Measurements from ENCODE around the gene DIAPH1. TPM values are rescaled to one million over a fixed set of nuclear protein-coding genes. Genes with fewer than 3 reads are reported as not detected.
A peak's percentile ranks its signal among the peaks of the same experiment; 100 is the strongest.

Gene DIAPH1
- total and polyA plus RNA-seq, 4 donors: 51.5 to 74.7 (median 70.9) TPM

GRCh38 chr5:141483902-141484301 is 134.9 kb downstream of the DIAPH1 start:
- no peak overlapping the region for H3K9ac ChIP-seq (ENCODE audit: low read depth in 1 of 2, low read length in 2 of 2)
- TF ChIP-seq EGR1 (IDR thresholded peaks at IDR 0.05; ENCODE audit: low read depth in 2 of 2): no peak
- TF ChIP-seq YY1 (IDR thresholded peaks at IDR 0.05): no peak
- H3K4me1 ChIP-seq (ENCODE audit: control insufficient read depth in 4 of 4, insufficient read depth in 4 of 4, low read length in 3 of 4): peaks cover 0 to 4% (median 2%) of the 10 kb centered on the region in 4 donors
- no peak overlapping the region for H3K4me3 ChIP-seq (ENCODE audit: low read depth in 1 of 3, low read length in 3 of 3)
- no peak overlapping the region for H3K27ac ChIP-seq (ENCODE audit: low read depth in 1 of 2, low read length in 2 of 2)
- H3K27me3 ChIP-seq (ENCODE audit: control insufficient read depth in 4 of 4, insufficient read depth in 4 of 4, low read length in 3 of 4): peaks cover 0 to 2% (median 0%) of the 10 kb centered on the region in 4 donors
- no peak for DNase-seq (ENCODE audit: low spot score)
- H3K9me3 ChIP-seq (ENCODE audit: control insufficient read depth in 4 of 4, low read length in 3 of 4): peaks cover 0 to 4% (median 1%) of the 10 kb centered on the region in 4 donors
- H3K36me3 ChIP-seq (ENCODE audit: control insufficient read depth in 4 of 4, insufficient read depth in 3 of 4, low read depth in 1 of 4, low read length in 3 of 4): peaks cover 0 to 2% (median 0%) of the 10 kb centered on the region in 4 donors
- WGBS: 38% methylated on average over 3 of the region's 3 CpGs

- H3K36me3 ChIP-seq (ENCODE audit: control insufficient read depth in 4 of 4, insufficient read depth in 3 of 4, low read depth in 1 of 4, low read length in 3 of 4): peaks cover 0 to 2% (median 0%) of the 10 kb centered on the region in 4 donors
- no peak overlapping the region for H3K27ac ChIP-seq (ENCODE audit: low read depth in 1 of 2, low read length in 2 of 2)
- peaks cover 0 to 31% (median 14%) of the 10 kb centered on the region in 4 donors for H3K4me1 ChIP-seq (ENCODE audit: control insufficient read depth in 4 of 4, insufficient read depth in 4 of 4, low read length in 3 of 4)
- no peak overlapping the region for H3K4me3 ChIP-seq (ENCODE audit: low read depth in 1 of 3, low read length in 3 of 3)
- H3K9ac ChIP-seq (ENCODE audit: low read depth in 1 of 2, low read length in 2 of 2): no peak overlapping the region
- H3K9me3 ChIP-seq (ENCODE audit: control insufficient read depth in 4 of 4, low read length in 3 of 4): no peaks in the 10 kb centered on the region
- no peak for DNase-seq (ENCODE audit: low spot score)
- TF ChIP-seq HNF4A (conservative IDR thresholded peaks at IDR 0.05): no peak
- no peak for TF ChIP-seq GABPA (IDR thresholded peaks at IDR 0.05 in 1 of 2, conservative IDR thresholded peaks at IDR 0.05 in 1 of 2)
- TF ChIP-seq ATF3 (IDR thresholded peaks at IDR 0.05): no peak
- peaks cover 0 to 2% (median 0%) of the 10 kb centered on the region in 4 donors for H3K27me3 ChIP-seq (ENCODE audit: control insufficient read depth in 4 of 4, insufficient read depth in 4 of 4, low read length in 3 of 4)
Observed at GRCh38 chr5:141479776-141480175, 139.0 kb downstream of the DIAPH1 start.

GRCh38 chr5:141478321-141478945 is 140.4 kb downstream of the DIAPH1 start:
- WGBS: 27% methylated on average over 20 of the region's 20 CpGs

More at GRCh38 chr5:141478321-141478945, 140.4 kb downstream of the DIAPH1 start:
- Histone ChIP-seq H3K36me3 (ENCODE audit: control insufficient read depth in 4 of 4, insufficient read depth in 3 of 4, low read depth in 1 of 4, low read length in 3 of 4) (peaks cover 0 to 1% (median 0%) of the 10 kb centered on the region in 4 donors), H3K27ac (ENCODE audit: low read depth in 1 of 2, low read length in 2 of 2) (no peak overlapping the region), H3K9me3 (ENCODE audit: control insufficient read depth in 4 of 4, low read length in 3 of 4) (no peaks in the 10 kb centered on the region), H3K9ac (ENCODE audit: low read depth in 1 of 2, low read length in 2 of 2) (no peak overlapping the region), H3K4me1 (ENCODE audit: control insufficient read depth in 4 of 4, insufficient read depth in 4 of 4, low read length in 3 of 4) (peaks cover 0 to 31% (median 14%) of the 10 kb centered on the region in 4 donors), H3K27me3 (ENCODE audit: control insufficient read depth in 4 of 4, insufficient read depth in 4 of 4, low read length in 3 of 4) (peaks cover 0 to 1% (median 0%) of the 10 kb centered on the region in 4 donors), H3K4me3 (ENCODE audit: low read depth in 1 of 3, low read length in 3 of 3) (peak overlapping the region in 1 of 3 donors; percentile 12)
- no peak for DNase-seq (ENCODE audit: low spot score)
- no peak for TF ChIP-seq EGR1 (IDR thresholded peaks at IDR 0.05; ENCODE audit: low read depth in 2 of 2)
- no peak for TF ChIP-seq MAX (IDR thresholded peaks at IDR 0.05)
- TF ChIP-seq ZBTB33 (IDR thresholded peaks at IDR 0.05): no peak
- TF ChIP-seq HNF4A (conservative IDR thresholded peaks at IDR 0.05): no peak
- no peak for TF ChIP-seq FOXA2 (IDR thresholded peaks at IDR 0.05)
- TF ChIP-seq YY1 (IDR thresholded peaks at IDR 0.05): no peak
- no peak for TF ChIP-seq ATF3 (IDR thresholded peaks at IDR 0.05)

Data from liver (tissue), 9 donors.